Mammary epithelial cell (primary cell): ENCODE data around the gene NPEPPS.
"Not testable (repeated sequence)": the region's sequence is repeated elsewhere in the genome, so short reads cannot be mapped to it uniquely, and the experiment has no call there.

Source experiments
- CTCF ChIP-seq, 2 donors: IDR thresholded peaks in 1 of 2; conservative IDR thresholded peaks in 1 of 2; 2 replicates each; pipeline ENCODE4 v1.5.1; 2011 to 2012; ENCODE audit warnings: inconsistent platforms in 2 of 2, low read length in 2 of 2, mild to moderate bottlenecking in 2 of 2, control low read depth in 1 of 2, low read depth in 1 of 2; ENCODE audit not compliant: insufficient read depth in 1 of 2; ENCODE audit errors: extremely low read depth in 1 of 2
- EZH2 ChIP-seq: IDR thresholded peaks from 2 replicates; pipeline ENCODE4 v1.6.1; 2012; ENCODE audit warnings: low read length, inconsistent platforms, borderline replicate concordance

GRCh38 chr17:47554733-47555132 lies 23.8 kb downstream of the NPEPPS start:
- not testable (repeated sequence) for TF ChIP-seq CTCF (conservative IDR thresholded peaks at IDR 0.05 in 1 of 2, IDR thresholded peaks at IDR 0.05 in 1 of 2; ENCODE audit: extremely low read depth in 1 of 2, insufficient read depth in 1 of 2, low read depth in 1 of 2, low read length in 2 of 2); EZH2
